KMS-11 (cell line): ENCODE data around the gene LTK.

ENCODE experiments used
- H2AFZ ChIP-seq: fragments of 200-600 bp; sonication (generic); 2 replicates; pipeline ENCODE4 v1.6.1; 2016; ENCODE audit warnings: antibody characterized with exemption, mixed run types, low read depth
- H3K27ac ChIP-seq: fragments of 200-600 bp; sonication (generic); 2 replicates; pipeline ENCODE4 v1.6.1; 2016; ENCODE audit warnings: mild to moderate bottlenecking, mixed run types
- H3K27me3 ChIP-seq: fragments of 200-600 bp; sonication (generic); 2 replicates; pipeline ENCODE4 v1.6.1; 2017; ENCODE audit warnings: mild to moderate bottlenecking, low read depth, mixed run types, moderate library complexity; ENCODE audit not compliant: insufficient read depth
- H3K36me3 ChIP-seq: fragments of 200-600 bp; sonication (generic); 2 replicates; pipeline ENCODE4 v1.6.1; 2017; ENCODE audit warnings: mild to moderate bottlenecking, mixed run types; ENCODE audit not compliant: insufficient read depth
- H3K4me1 ChIP-seq: fragments of 200-600 bp; sonication (generic); 2 replicates; pipeline ENCODE4 v1.6.1; 2016; ENCODE audit warnings: mild to moderate bottlenecking, low read depth, mixed run types; ENCODE audit not compliant: poor library complexity, severe bottlenecking
- H3K4me2 ChIP-seq: fragments of 200-600 bp; sonication (generic); 2 replicates; pipeline ENCODE4 v1.7.0; 2016; ENCODE audit warnings: mild to moderate bottlenecking, mixed run types
- H3K4me3 ChIP-seq: fragments of 200-600 bp; sonication (generic); IDR thresholded peaks from 2 replicates; pipeline ENCODE4 v1.6.1; 2017; ENCODE audit warnings: low read depth, low read length, mixed read lengths; ENCODE audit not compliant: insufficient read depth
- H3K79me2 ChIP-seq: fragments of 200-600 bp; sonication (generic); 2 replicates; pipeline ENCODE4 v1.6.1; 2016; ENCODE audit warnings: low read depth, mixed run types; ENCODE audit not compliant: insufficient read depth
- H3K9ac ChIP-seq: fragments of 200-600 bp; sonication (generic); 2 replicates; pipeline ENCODE4 v1.6.1; 2016; ENCODE audit warnings: mild to moderate bottlenecking, mixed run types
- H4K20me1 ChIP-seq: fragments of 200-600 bp; sonication (generic); 2 replicates; pipeline ENCODE4 v1.6.1; 2016; ENCODE audit warnings: mild to moderate bottlenecking, mixed run types; ENCODE audit not compliant: insufficient read depth
- TF ChIP-seq, protein P1 (sequence below): fragments of 200-600 bp; sonication (generic); conservative IDR thresholded peaks from 2 replicates; pipeline ENCODE4 v1.6.1; 2017; ENCODE audit warnings: low read depth, mild to moderate bottlenecking, antibody characterized with exemption, low read length, moderate library complexity, mixed read lengths

The LTK gene

GRCh38 chr15:41462084-41462795 lies 51.4 kb downstream of the LTK start:
- Histone ChIP-seq H4K20me1 (no peaks in the 10 kb centered on the region), H3K4me1 (no peaks in the 10 kb centered on the region), H3K4me2 (no peak overlapping the region), H3K4me3 (no peak overlapping the region), H3K27ac (no peak overlapping the region), H3K9ac (no peak overlapping the region), H3K27me3 (no peaks in the 10 kb centered on the region), H3K36me3 (no peaks in the 10 kb centered on the region), H2AFZ (no peak overlapping the region), H3K79me2 (no peaks in the 10 kb centered on the region)
- TF ChIP-seq, protein P1, sequence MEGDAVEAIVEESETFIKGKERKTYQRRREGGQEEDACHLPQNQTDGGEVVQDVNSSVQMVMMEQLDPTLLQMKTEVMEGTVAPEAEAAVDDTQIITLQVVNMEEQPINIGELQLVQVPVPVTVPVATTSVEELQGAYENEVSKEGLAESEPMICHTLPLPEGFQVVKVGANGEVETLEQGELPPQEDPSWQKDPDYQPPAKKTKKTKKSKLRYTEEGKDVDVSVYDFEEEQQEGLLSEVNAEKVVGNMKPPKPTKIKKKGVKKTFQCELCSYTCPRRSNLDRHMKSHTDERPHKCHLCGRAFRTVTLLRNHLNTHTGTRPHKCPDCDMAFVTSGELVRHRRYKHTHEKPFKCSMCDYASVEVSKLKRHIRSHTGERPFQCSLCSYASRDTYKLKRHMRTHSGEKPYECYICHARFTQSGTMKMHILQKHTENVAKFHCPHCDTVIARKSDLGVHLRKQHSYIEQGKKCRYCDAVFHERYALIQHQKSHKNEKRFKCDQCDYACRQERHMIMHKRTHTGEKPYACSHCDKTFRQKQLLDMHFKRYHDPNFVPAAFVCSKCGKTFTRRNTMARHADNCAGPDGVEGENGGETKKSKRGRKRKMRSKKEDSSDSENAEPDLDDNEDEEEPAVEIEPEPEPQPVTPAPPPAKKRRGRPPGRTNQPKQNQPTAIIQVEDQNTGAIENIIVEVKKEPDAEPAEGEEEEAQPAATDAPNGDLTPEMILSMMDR = no peak
